Mucosa of rectum (tissue), 2 donors: ENCODE results near the gene OXGR1.
"Not testable (repeated sequence)": the region's sequence is repeated elsewhere in the genome, so short reads cannot be mapped to it uniquely, and the experiment has no call there.

Experiments
- H3K27ac ChIP-seq, 2 donors: one replicate each; pipeline ENCODE4 v1.7.0; 2013; ENCODE audit warnings: inconsistent platforms in 2 of 2, low read depth in 2 of 2, low read length in 2 of 2
- H3K27me3 ChIP-seq, 2 donors: one replicate each; pipeline ENCODE4 v1.7.0; 2013; ENCODE audit warnings: low read length in 2 of 2; ENCODE audit not compliant: control insufficient read depth in 2 of 2, insufficient read depth in 2 of 2
- H3K36me3 ChIP-seq, 2 donors: one replicate each; pipeline ENCODE4 v1.7.0; 2013; ENCODE audit warnings: low read length in 2 of 2; ENCODE audit not compliant: control insufficient read depth in 2 of 2, insufficient read depth in 2 of 2
- H3K4me1 ChIP-seq, 2 donors: one replicate each; pipeline ENCODE4 v1.7.0; 2013; ENCODE audit warnings: low read length in 2 of 2, mild to moderate bottlenecking in 1 of 2; ENCODE audit not compliant: control insufficient read depth in 2 of 2, insufficient read depth in 2 of 2
- H3K4me3 ChIP-seq, 2 donors: one replicate each; pipeline ENCODE4 v1.7.0; 2013; ENCODE audit warnings: low read length in 2 of 2
- H3K9ac ChIP-seq, 2 donors: one replicate each; pipeline ENCODE4 v1.7.0; 2013; ENCODE audit warnings: low read length in 2 of 2, low read depth in 1 of 2, mild to moderate bottlenecking in 1 of 2
- H3K9me3 ChIP-seq, 2 donors: one replicate each; pipeline ENCODE4 v1.7.0; 2013; ENCODE audit warnings: low read length in 2 of 2; ENCODE audit not compliant: control insufficient read depth in 2 of 2
- donor health status: healthy.
- donor health status: Normal muscosa, but diverticular disease.

OXGR1 gene

GRCh38 chr13:96994017-96994857 is at the start of gene OXGR1:
Gene OXGR1, minus strand, starts transcription at chr13:96994476. Its CDS starts 6,717 bp downstream, at chr13:96987759.
- peaks cover 0 to 5% of the 10 kb centered on the region in 2 donors for H3K4me1 ChIP-seq
- H3K4me3 ChIP-seq: peak within 1 kb of the TSS; percentile 48 to 68
- no peaks in the 10 kb centered on the region for H3K36me3 ChIP-seq
- no peak within 1 kb of the TSS for H3K27ac ChIP-seq
- H3K27me3 ChIP-seq: peaks cover 0 to 2% of the 10 kb centered on the region in 2 donors
- peak within 1 kb of the TSS in 1 of 2 donors; percentile 62 for H3K9ac ChIP-seq
- H3K9me3 ChIP-seq: no peaks in the 10 kb centered on the region

GRCh38 chr13:97043302-97043701 is 49.0 kb upstream of the OXGR1 start:
- no peak overlapping the region for H3K9ac ChIP-seq
- no peaks in the 10 kb centered on the region for H3K27me3 ChIP-seq
- H3K4me3 ChIP-seq: no peak overlapping the region
- H3K9me3 ChIP-seq: no peaks in the 10 kb centered on the region
- H3K36me3 ChIP-seq: no peaks in the 10 kb centered on the region
- H3K27ac ChIP-seq: no peak overlapping the region
- H3K4me1 ChIP-seq: no peaks in the 10 kb centered on the region

DNA sequence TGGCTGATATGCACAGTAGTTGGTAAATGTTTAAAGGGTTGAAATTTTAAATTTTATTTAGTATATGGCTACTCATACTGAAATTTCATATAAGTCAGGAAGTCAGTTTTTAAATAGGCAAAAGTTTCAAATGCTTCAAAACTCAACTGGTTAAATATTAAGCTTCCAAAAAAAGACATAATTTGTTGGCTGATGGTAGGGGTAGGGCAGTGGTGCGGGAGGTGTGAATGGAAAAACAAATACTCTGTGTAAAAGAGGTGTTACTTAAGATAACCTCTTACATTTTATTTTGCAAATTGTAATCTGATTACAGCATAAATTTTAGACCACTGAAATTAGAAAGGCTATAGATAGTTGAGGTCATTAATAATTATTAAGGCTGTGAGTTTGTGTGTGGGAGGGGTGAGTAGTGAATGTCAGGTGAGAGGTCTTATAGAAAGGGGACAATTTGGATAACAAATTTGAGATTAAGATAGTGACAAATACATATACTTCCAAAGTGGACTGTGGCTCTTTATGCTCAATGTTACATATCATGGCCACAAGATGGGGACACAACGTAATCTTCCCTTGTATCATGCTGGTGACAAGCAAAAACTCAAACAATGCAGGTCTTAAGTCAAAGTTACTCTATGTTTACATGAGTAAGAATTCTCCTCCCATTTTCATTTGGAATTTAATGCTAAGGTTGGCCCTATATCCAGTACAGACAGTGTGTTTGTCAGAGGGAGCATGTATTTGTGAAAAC is 36.6 kb upstream of the OXGR1 start:
- Histone ChIP-seq H3K9ac (no peak overlapping the region), H3K27me3 (no peaks in the 10 kb centered on the region), H3K4me3 (no peak overlapping the region), H3K4me1 (peaks cover 0 to 5% of the 10 kb centered on the region in 2 donors), H3K36me3 (no peaks in the 10 kb centered on the region), H3K9me3 (no peaks in the 10 kb centered on the region), H3K27ac (no peak overlapping the region)

- Histone ChIP-seq H3K27ac (no peak overlapping the region), H3K36me3 (no peaks in the 10 kb centered on the region), H3K9ac (no peak overlapping the region), H3K27me3 (no peaks in the 10 kb centered on the region), H3K9me3 (no peaks in the 10 kb centered on the region), H3K4me3 (no peak overlapping the region), H3K4me1 (peaks cover 0 to 5% of the 10 kb centered on the region in 2 donors)
These were observed 34.4 kb upstream of the OXGR1 start for GRCh38 chr13:97028441-97029299.

DNA sequence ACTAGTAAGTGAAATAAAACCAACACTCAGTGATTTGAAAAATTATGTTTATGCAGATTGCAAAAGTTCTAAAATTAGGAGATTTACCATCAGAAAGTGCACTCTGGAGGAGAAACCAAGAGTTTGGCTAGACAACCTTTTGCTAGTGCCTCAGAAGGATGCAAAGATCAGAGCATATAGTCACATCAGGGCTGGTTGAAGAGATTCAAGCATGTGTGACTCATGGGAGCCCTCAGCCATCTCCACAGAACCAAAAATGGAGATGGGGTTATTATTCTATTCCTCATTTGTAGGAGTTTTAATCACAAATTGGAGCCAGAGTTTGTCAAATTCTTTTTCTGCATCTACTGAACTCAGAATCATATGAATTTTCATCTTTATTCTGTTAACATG is 32.9 kb upstream of the OXGR1 start:
- Histone ChIP-seq H3K27ac (no peak overlapping the region), H3K9me3 (no peaks in the 10 kb centered on the region), H3K4me3 (no peak overlapping the region), H3K36me3 (no peaks in the 10 kb centered on the region), H3K4me1 (peaks cover 0 to 5% of the 10 kb centered on the region in 2 donors), H3K27me3 (no peaks in the 10 kb centered on the region), H3K9ac (no peak overlapping the region)

GRCh38 chr13:97026531-97027161 is 32.4 kb upstream of the OXGR1 start:
- Histone ChIP-seq H3K27ac (no peak overlapping the region), H3K36me3 (no peaks in the 10 kb centered on the region), H3K9ac (no peak overlapping the region), H3K27me3 (no peaks in the 10 kb centered on the region), H3K4me3 (no peak overlapping the region), H3K9me3 (no peaks in the 10 kb centered on the region), H3K4me1 (peaks cover 0 to 5% of the 10 kb centered on the region in 2 donors)

DNA sequence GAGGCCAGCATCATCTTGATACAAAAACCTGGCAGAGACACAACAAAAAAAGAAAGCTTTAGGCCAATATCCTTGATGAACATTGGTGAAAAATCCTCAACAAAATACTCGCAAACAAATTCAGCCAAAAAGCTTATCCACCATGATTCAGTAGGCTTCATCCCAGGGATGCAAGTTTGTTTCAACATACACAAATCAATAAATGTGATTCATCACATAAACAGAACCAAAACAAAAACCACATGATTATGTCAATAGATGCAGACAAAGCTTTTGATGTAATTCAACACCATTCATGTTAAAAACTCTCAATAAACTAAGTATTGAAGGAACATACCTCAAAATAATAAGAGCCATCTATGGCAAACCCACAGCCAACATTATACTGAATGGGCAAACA is 29.5 kb upstream of the OXGR1 start:
- not testable (repeated sequence) for H3K27ac ChIP-seq, H3K4me1 ChIP-seq, H3K36me3 ChIP-seq, H3K9me3 ChIP-seq, H3K4me3 ChIP-seq, H3K9ac ChIP-seq, H3K27me3 ChIP-seq

- H3K27ac ChIP-seq: no peak overlapping the region
These were observed 28.8 kb upstream of the OXGR1 start for GRCh38 chr13:97023117-97023516.

DNA sequence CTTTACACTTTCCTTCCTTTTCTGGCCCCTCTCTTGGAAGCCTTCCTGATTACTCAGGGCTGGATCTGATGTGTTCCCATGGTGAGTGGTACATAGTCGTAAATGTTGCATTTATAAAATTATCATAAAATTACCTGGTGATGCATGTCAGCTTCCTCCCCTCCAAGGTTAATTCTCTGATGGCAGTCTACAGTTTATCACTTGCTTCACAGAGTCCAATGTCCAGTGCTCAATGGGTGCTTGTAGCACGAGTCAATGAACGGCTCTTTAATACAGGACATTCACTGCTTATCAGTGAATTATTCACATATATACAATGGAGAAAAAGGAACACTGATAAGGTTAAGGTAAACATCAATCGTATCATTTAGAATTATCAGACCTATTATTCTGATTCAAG is 27.0 kb upstream of the OXGR1 start:
- Histone ChIP-seq H3K4me3 (no peak overlapping the region), H3K4me1 (no peaks in the 10 kb centered on the region), H3K27me3 (no peaks in the 10 kb centered on the region), H3K27ac (no peak overlapping the region), H3K9ac (no peak overlapping the region), H3K36me3 (no peaks in the 10 kb centered on the region), H3K9me3 (no peaks in the 10 kb centered on the region)

More at GRCh38 chr13:97023117-97023516, 28.8 kb upstream of the OXGR1 start:
- no peaks in the 10 kb centered on the region for H3K36me3 ChIP-seq
- no peaks in the 10 kb centered on the region for H3K27me3 ChIP-seq
- peaks cover 0 to 5% of the 10 kb centered on the region in 2 donors for H3K4me1 ChIP-seq
- no peak overlapping the region for H3K4me3 ChIP-seq
- no peaks in the 10 kb centered on the region for H3K9me3 ChIP-seq
- H3K9ac ChIP-seq: no peak overlapping the region
